Dermis microvascular lymphatic vessel endothelial cell (primary cell): ENCODE measurements around the gene NDOR1. TPM values are rescaled to one million over a fixed set of nuclear protein-coding genes. Genes with fewer than 3 reads are reported as not detected.
"Not testable (repeated sequence)": the region's sequence is repeated elsewhere in the genome, so short reads cannot be mapped to it uniquely, and the experiment has no call there.

Experiments used
- DNase-seq, 2 donors: peaks; one replicate each; pipeline versions ENCODE4 v3.0.0 to v3.0.0-alpha.2; 2010; ENCODE audit warnings: low read depth in 2 of 2
- total RNA-seq: library from RNA; depleted of rRNA; stranded (reverse); fragments of >200 nt; gene quantifications from 2 replicates; pipeline ENCODE4 v1.2.1, GENCODE V29; 2014

The NDOR1 gene
- total RNA-seq, 1 donor from 2014 or later, result 2.4 TPM

- DNase-seq, result no peak
Measured at GRCh38 chr9:137230705-137231371, 25.3 kb downstream of the NDOR1 start, which contains the start of gene SLC34A3. TSS of gene SLC34A3 (plus strand) at chr9:137230901. CDS start at chr9:137231703, 802 bp downstream.

- no peak for DNase-seq
Measured at GRCh38 chr9:137231372-137232039, 26.0 kb downstream of the NDOR1 start.

- no peak for DNase-seq
Measured at GRCh38 chr9:137232101-137232500, 26.6 kb downstream of the NDOR1 start.

- no peak for DNase-seq
Measured at GRCh38 chr9:137232510-137232909, 27.0 kb downstream of the NDOR1 start.

- DNase-seq, result no peak
Measured at GRCh38 chr9:137233143-137233980, 27.9 kb downstream of the NDOR1 start.

GRCh38 chr9:137234055-137234697, 28.7 kb downstream of the NDOR1 start:
- DNase-seq, result no peak

GRCh38 chr9:137234758-137235423, 29.4 kb downstream of the NDOR1 start:
- DNase-seq, result no peak

GRCh38 chr9:137235424-137236237, 30.1 kb downstream of the NDOR1 start:
- DNase-seq, result no peak

- DNase-seq, result peak; percentile 51 to 85
Measured at GRCh38 chr9:137236238-137236935, 30.9 kb downstream of the NDOR1 start.

GRCh38 chr9:137236936-137237421, 31.5 kb downstream of the NDOR1 start:
- DNase-seq, result no peak

GRCh38 chr9:137237759-137238726, 32.5 kb downstream of the NDOR1 start:
- DNase-seq, result no peak

GRCh38 chr9:137239541-137240200, 34.2 kb downstream of the NDOR1 start:
- DNase-seq, result not testable (repeated sequence)

- DNase-seq, result peak; percentile 39 to 84
Measured at GRCh38 chr9:137240318-137240840, 34.9 kb downstream of the NDOR1 start.

GRCh38 chr9:137240841-137241489, 35.5 kb downstream of the NDOR1 start, which contains the start of gene TUBB4B:
TSS of gene TUBB4B (plus strand) at chr9:137241287. CDS start at chr9:137241361, 74 bp downstream.
- DNase-seq, result peak; percentile 100

GRCh38 chr9:137241490-137242268, 36.2 kb downstream of the NDOR1 start:
- DNase-seq, result peak in 1 of 2 donors; percentile 56
